Calu3 (cell line): ENCODE measurements around the gene NR1I2. TPM values are rescaled to one million over a fixed set of nuclear protein-coding genes. Genes with fewer than 3 reads are reported as not detected.

Experiments
- BruUV-seq: library from RNA; stranded (reverse); fragments of 400-500 nt; replicated peaks from 2 replicates; lab custom pipeline; 2021; lab: Mats Ljungman, UMichigan
- CTCF ChIA-PET: fragments of 300-600 bp; sonication (Branson Sonifier 250); formaldehyde crosslinking; loops from one replicate; lab custom pipeline; 2022; ENCODE audit warnings: antibody characterized with exemption; lab: Charles Lee
- DNase-seq: peaks from one replicate; pipeline ENCODE4 v3.0.0; 2022
- H3K27ac Mint-ChIP-seq: one replicate; pipeline ENCODE4 v1.8.0; 2022; ENCODE audit warnings: mixed read lengths; ENCODE audit not compliant: unreplicated experiment
- H3K27me3 Mint-ChIP-seq: one replicate; pipeline ENCODE4 v1.8.0; 2022; ENCODE audit warnings: mixed read lengths; ENCODE audit not compliant: unreplicated experiment
- H3K36me3 Mint-ChIP-seq: one replicate; pipeline ENCODE4 v1.8.0; 2022; ENCODE audit warnings: mild to moderate bottlenecking, moderate library complexity, mixed read lengths; ENCODE audit not compliant: insufficient read depth, unreplicated experiment
- H3K4me1 Mint-ChIP-seq: one replicate; pipeline ENCODE4 v1.8.0; 2022; ENCODE audit warnings: mild to moderate bottlenecking, low read depth, mixed read lengths; ENCODE audit not compliant: unreplicated experiment
- H3K4me3 Mint-ChIP-seq: one replicate; pipeline ENCODE4 v1.8.0; 2022; ENCODE audit warnings: mild to moderate bottlenecking, low read depth, moderate library complexity, mixed read lengths; ENCODE audit not compliant: unreplicated experiment
- H3K9me3 Mint-ChIP-seq: one replicate; pipeline ENCODE4 v1.8.0; 2022; ENCODE audit warnings: low read depth, mixed read lengths; ENCODE audit not compliant: unreplicated experiment
- CTCF ChIP-seq: fragments of 200-600 bp; IDR thresholded peaks from one replicate; pipeline ENCODE4 v1.8.0; 2022; ENCODE audit warnings: antibody characterized with exemption; ENCODE audit not compliant: unreplicated experiment
- intact Hi-C: fragments of 100-400 bp; cut with micrococcal nuclease; formaldehyde crosslinking; loops from one replicate; pipeline ENCODE4 v1.10.0; 2022; ENCODE audit not compliant: unreplicated experiment
- total RNA-seq: library from RNA; stranded (reverse); gene quantifications from 2 replicates; pipeline ENCODE4 v1.2.3, GENCODE V29; 2022

NR1I2 gene
- total RNA-seq, 1 experiment from 2014 or later, result 2.9 TPM

GRCh38 chr3:119769394-119770149 lies 12.3 kb upstream of the NR1I2 start:
- DNase-seq, result no peak
- H3K4me1 Mint-ChIP-seq, result no peaks in the 10 kb centered on the region
- no peaks in the 10 kb centered on the region for H3K9me3 Mint-ChIP-seq
- intact Hi-C loops, result no loop called here
- H3K36me3 Mint-ChIP-seq, result no peaks in the 10 kb centered on the region
- H3K27ac Mint-ChIP-seq, result no peak overlapping the region
- no peak overlapping the region for H3K4me3 Mint-ChIP-seq
- TF ChIP-seq CTCF, result no peak
- CTCF ChIA-PET, result no interaction called here
- no TSS peak for BruUV-seq
- H3K27me3 Mint-ChIP-seq, result no peaks in the 10 kb centered on the region

- H3K4me3 Mint-ChIP-seq, result no peak overlapping the region
- DNase-seq, result no peak
- no peaks in the 10 kb centered on the region for H3K27me3 Mint-ChIP-seq
- intact Hi-C loops, result no loop called here
- H3K9me3 Mint-ChIP-seq, result peaks cover 6% of the 10 kb centered on the region
- no peak for TF ChIP-seq CTCF
- H3K27ac Mint-ChIP-seq, result no peak overlapping the region
- no peaks in the 10 kb centered on the region for H3K36me3 Mint-ChIP-seq
- CTCF ChIA-PET, result no interaction called here
- H3K4me1 Mint-ChIP-seq, result no peaks in the 10 kb centered on the region
- no TSS peak for BruUV-seq
These were observed 7.5 kb upstream of the NR1I2 start for GRCh38 chr3:119774444-119774843.

GRCh38 chr3:119776304-119776703 lies 5.6 kb upstream of the NR1I2 start:
- H3K9me3 Mint-ChIP-seq, result peaks cover 6% of the 10 kb centered on the region
- no peak overlapping the region for H3K4me3 Mint-ChIP-seq
- BruUV-seq, result no TSS peak
- H3K27me3 Mint-ChIP-seq, result no peaks in the 10 kb centered on the region
- no peak overlapping the region for H3K27ac Mint-ChIP-seq
- no peaks in the 10 kb centered on the region for H3K36me3 Mint-ChIP-seq
- no peak for DNase-seq
- H3K4me1 Mint-ChIP-seq, result peaks cover 17% of the 10 kb centered on the region
- CTCF ChIA-PET, result no interaction called here
- intact Hi-C loops, result no loop called here
- TF ChIP-seq CTCF, result no peak

GRCh38 chr3:119778176-119778575 lies 3.7 kb upstream of the NR1I2 start:
- no peak for TF ChIP-seq CTCF
- Mint-ChIP-seq H3K27ac (no peak overlapping the region), H3K4me3 (no peak overlapping the region), H3K4me1 (peaks cover 26% of the 10 kb centered on the region), H3K36me3 (no peaks in the 10 kb centered on the region), H3K27me3 (no peaks in the 10 kb centered on the region), H3K9me3 (peaks cover 6% of the 10 kb centered on the region)
- DNase-seq, result no peak
- intact Hi-C loops, result no loop called here
- no TSS peak for BruUV-seq
- CTCF ChIA-PET, result interaction anchor here (1.3 kb wide), 1 partner anchor 1068 kb away, joined by 5 read pairs; no protein-coding TSS in a partner anchor
